Activated CD4-positive, alpha-beta T cell treated with anti-CD3 and anti-CD28 coated beads, Interleukin-2, amount 50 U/mL, for 4 hours (primary cell): ENCODE results near the gene CORT.
"Not testable (repeated sequence)": the region's sequence is repeated elsewhere in the genome, so short reads cannot be mapped to it uniquely, and the experiment has no call there.

ENCODE experiments used
- DNase-seq, 2 experiments: peaks; one replicate each; pipeline ENCODE4 v3.0.0-alpha.2; 2020

CORT gene

DNA sequence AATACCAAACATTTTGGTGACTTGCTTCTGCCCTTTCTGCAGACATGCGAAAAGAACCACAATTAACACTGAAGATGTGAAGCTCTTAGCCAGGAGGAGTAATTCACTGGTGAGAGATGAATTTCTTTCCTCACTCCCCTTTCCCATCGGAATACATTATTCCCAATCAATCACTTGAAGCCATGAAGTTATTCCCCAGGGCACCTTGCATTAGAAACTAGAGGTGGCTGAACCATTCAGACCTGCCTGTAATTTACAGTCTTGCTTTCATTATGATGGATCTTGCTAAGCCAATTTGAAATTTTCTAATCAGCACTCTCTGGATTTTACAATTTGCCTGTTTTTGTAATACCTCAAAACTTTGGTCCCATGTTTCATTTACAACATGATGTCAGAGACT lies 9.5 kb upstream of the CORT start:
- no peak for DNase-seq

DNA sequence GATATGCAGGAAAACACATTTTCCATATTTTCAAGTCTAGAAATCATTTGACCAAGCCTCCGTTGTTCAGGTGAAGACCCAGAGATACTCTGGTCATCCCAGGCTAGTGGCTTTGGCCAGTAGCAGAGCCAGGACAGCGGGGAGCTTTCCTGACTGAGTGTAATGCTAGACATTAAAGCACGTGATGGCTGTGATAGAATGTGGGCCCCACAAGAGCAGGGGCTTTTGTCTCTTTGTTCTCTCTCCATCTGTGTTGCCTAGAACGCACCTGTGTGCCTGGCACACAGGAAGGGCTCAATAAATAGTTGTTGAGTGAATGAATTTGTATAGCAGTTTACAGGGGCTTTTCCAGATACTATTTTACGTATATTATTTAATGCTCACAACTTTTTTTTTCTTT lies 9.0 kb upstream of the CORT start:
- DNase-seq, result no peak

DNA sequence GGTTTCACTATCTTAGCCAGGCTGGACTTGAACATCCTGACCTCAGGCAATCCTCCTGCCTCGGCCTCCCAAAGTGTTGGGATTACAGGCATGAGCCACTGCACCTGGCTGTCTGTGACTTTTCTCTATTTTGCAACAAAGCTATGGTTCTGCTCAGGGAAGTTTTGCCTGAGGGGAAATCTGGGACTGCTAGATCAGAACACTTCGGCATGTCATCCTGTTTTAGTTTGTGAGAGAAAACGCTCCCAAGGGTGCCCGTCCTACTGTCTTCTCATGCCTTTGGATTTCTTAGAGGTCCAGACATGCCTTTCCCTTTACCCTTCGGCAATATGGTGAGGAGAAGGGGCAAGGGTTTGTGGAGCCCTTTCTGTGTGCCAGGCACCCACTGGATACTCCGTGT lies 5.6 kb upstream of the CORT start:
- no peak for DNase-seq

DNA sequence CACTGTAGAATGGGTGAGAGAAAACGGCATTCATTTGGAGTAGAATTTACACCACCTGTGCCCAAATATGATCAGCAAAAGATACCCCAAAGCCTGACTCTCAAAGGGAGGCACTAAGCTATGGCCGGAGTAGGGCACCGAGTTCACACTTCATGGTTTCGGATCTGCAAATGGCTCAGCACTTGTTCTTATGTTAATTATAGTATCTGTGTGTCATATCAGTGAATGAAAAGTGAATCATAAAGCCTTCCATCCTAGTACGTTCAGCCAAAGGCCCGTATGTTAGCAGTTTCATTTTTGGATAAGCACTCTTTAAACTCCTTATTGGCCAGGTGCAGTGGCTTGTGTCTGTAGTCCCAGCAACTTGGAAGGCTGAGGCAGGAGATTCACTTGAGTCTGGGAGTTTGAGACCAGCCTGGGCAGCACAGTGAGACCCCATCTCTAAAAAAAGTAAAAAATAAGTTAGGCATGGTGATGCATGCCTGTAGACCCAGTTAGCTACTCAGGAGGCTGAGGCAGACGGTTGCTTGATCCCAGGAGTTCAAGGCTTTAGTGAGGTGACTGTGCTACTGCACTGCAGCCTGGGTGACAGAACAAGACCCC lies 4.9 kb upstream of the CORT start:
- DNase-seq, result no peak

DNA sequence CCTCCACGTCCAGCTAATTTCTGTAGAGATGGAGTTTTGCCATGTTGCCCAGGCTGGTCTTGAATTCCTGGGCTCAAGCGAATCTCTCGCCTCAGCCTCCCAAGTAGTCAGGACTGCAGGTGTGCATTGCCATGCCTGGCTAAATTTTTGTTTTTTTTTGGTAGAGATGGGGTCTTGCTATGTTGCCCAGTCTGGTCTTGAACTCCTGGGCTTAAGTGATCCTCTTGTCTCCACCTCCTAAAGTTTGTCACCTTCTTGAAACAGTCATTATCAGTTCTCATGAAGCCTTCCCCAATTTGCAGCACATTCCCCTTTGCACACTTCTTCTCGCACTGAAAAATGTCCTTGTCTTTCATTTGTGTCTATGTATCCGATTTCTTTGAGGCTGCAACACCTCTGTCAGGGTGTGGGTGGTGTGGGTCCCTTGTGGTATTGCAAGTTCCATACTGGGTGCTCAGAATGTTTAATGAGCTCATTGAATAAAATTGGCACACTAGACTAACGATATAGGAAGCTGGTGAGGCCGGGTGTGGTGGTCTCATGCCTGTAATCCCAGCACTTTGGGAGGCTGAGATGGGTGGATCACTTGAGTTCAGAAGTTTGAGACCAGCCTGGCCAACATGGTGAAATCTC lies 2.9 kb upstream of the CORT start:
- DNase-seq, result no peak

DNA sequence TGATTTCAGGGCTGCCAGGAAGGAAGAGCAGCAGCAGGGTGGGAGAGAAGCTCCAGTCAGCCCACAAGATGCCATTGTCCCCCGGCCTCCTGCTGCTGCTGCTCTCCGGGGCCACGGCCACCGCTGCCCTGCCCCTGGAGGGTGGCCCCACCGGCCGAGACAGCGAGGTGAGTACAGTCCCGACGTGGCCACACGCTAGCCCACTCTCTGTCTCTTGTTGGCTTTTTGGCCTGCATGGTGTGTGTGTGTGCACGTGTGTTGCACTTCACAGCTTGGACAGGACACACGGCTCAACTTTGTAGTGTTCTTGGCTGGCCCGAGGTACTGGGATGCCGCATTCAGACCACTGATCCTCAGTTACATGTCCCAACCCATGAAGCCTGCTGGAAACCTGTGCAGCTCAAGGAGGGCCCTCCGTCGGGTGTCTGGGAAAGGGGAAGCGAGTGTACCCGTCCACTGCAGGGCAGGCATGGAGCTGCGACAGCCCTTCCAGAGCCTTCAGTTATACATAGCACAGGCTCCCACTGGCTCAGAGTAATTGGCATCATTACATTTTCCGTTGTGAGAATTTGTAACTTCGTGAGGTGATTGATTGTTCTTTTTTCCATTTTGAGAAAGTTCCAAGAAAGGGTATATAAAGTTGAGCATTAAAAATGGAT lies 454 bp downstream of the CORT start:
- no peak for DNase-seq

DNA sequence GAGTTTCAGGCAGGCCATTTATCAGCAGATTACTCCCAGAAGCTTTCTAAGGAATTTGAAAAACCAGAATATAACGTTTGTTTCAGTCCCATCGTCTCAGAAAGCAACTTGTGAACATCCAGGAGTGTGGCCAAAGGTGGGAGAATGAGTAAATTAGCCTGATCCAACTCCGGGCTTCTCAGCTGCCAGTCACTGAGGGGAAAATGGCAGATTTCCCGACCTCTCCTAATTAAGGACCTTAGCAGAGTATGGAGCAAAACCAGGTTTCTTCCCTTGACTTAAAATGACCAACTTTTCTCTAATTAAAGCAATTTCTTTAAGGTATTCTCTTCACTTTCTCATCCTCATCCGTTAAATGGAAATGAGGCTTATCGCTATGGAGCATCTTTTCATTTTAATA lies 1.0 kb downstream of the CORT start:
- no peak for DNase-seq

DNA sequence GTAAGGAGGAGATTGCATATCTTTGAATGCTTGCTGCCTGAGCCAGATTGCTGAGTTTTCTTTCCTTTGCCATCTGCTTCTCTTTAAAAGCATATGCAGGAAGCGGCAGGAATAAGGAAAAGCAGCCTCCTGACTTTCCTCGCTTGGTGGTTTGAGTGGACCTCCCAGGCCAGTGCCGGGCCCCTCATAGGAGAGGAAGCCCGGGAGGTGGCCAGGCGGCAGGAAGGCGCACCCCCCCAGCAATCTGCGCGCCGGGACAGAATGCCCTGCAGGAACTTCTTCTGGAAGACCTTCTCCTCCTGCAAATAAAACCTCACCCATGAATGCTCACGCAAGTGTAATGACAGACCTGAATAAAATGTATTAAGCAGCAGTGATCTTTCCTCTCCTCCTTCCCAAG lies 1.5 kb downstream of the CORT start:
- DNase-seq, result no peak

DNA sequence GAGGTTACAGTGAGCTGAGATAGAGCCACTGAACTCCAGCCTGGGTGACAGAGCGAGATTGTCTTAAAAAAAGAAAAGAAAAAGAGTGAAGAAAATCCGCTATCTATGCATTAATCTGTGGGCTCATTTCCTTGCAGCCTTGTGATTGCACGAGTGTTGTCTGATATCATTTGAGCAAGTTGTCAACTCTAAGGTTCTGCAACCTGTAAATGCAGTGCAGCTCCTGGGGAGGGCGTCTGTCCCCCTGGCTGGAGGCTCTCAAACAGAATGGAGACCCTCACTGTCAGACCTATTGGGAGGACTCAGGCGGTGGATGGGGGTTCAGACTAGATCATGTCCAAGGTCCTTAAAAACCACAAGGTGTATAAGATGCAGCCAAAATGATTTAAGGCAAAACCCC lies 6.2 kb downstream of the CORT start:
- DNase-seq, result no peak

DNA sequence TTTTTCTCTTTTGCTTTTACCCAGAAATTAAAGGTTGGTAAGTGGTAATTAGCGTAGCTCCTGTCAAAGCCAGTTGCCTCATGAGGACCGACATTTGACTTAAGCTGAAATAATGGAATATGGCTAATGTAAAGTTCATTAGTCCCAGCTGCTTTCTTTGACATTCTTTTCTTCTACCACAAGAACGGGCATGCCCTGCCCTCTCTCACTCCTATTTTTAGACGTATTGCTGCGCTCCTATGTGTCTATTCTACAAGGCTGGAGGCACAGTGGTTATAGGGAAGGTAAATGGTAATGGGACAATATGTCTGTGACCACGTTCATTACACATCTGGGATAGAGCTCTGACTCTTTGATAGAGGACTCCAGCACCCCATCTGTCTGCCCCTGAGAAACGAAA lies 6.8 kb downstream of the CORT start:
- no peak for DNase-seq

DNA sequence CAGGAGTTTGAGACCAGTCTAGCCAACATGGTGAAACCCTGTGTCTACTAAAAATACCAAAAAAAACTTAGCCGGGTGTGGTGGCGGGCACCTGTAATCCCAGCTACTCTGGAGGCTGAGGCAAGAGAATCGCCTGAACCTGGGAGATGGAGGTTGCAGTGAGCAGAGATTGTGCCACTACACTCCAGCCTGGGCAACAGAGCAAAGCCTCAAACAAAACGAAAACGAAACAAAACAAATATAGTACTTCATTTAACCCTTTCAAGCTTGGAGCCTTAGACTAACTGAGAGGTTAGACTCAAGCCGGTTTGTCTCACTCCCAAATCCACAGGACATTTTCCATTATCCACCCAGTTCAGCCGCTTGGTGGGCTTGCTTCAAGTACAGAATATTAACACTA lies 7.6 kb downstream of the CORT start:
- DNase-seq, result not testable (repeated sequence)

DNA sequence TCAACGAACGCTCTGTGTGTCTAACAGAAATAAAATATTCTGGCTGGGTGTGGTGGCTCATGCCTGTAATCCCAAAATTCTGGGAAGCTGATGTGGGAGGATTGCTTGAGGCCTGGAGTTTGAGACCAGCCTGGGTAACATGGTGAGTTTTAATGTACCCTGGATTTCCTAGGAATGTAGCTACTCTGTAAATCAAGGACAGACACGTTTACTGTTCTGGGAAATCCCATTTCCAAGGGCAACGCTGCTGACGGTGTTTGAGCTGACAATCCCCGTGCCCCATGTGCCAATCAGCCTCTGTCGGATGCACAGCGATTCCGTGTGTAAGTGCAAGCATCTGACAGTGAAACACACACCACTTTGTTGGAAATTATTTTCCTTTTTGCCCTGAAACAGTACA lies 8.0 kb downstream of the CORT start:
- DNase-seq, result no peak

DNA sequence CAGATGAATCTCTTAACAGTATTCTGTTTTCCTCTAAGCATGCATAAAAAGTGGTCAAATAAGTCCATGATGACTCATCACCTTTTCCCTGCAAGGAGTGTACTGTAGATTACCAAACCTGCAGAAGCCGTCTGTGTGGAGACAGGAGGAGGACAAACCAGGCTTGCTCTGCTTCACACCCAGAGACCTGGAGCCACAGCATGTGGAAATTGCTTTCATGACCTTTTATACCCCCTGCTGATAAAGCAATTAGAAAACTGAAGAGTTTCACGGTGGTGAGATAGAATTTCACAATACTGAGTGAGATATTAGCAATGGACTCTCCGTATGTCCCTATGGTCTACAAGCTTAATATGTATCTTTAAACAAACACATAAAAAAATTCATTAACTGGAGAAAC lies 9.4 kb downstream of the CORT start:
- DNase-seq, result no peak

DNA sequence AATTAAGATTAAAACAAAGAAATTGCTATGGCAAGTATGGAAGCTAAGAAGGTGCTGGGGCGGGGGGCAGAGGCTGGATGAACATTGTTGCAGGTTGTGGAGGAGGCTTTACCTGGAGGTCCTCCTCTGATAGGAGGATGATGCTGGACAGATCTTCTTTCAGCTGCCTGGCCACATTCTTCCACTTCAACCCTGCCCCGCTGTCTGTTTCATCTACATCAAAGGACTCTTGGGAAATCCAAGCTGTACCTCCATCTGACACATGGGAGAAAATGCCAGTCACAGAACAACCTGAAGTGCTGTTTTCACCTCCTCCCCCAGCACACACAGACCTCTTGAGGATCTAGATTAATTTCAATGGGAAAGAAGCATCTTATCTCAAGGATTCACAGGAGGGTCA lies 17.2 kb downstream of the CORT start:
- no peak for DNase-seq

DNA sequence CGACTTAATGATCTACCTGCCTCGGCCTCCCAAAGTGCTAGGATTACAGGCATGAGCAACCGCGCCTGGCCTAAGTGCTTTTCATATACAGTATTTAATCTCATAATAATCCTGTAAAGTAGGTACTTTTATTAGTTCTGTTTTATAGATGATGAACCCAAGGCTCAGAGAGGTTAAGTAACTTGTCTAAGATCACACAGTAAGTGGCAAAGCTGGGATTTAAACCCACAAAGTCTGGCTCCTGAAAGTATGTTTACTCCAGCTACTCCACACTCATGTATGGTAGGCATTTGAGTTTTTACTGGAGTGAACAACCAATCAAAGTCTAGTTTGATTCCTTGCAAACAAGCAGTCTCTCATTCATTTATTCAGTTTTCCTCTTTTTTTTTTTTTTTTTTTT lies 20.2 kb downstream of the CORT start:
- no peak for DNase-seq

DNA sequence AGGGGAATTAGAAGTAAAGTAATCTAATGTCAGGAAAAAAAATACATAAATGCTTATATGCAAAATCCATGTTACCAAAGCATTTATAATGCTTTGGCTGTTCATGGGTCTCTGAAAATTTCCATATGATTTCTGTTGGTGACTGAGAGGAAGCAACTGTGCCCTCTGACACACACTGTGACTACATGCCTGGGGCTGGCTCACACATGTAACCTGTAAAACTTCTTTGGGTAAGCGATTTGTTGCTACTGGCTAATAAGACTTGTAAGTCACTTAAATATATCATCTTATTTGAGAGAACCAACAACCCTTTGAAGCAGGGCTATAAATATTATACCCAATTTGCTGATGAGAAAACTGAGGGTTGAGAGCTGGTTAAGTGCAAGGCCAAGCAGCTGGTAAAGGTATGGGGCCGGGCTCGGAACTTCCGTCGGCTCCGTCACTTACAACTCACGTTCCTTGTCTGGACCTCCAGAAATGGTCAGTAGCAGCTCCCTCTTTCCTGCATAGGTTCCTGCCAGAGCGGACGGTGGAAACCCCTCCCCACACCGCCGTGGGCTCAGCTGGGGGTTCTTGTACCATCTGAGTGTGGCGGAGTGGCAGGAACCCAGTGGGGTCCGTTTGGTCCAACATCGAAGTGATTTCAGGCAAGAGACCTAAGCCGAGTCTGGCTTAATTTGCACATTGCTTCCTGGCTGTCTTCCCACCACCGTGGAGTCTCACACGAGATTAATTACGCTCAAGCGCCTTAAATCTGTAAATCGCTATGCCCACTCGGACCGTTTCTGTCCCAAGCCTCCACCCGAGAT lies 21.8 kb downstream of the CORT start:
- DNase-seq, result no peak

DNA sequence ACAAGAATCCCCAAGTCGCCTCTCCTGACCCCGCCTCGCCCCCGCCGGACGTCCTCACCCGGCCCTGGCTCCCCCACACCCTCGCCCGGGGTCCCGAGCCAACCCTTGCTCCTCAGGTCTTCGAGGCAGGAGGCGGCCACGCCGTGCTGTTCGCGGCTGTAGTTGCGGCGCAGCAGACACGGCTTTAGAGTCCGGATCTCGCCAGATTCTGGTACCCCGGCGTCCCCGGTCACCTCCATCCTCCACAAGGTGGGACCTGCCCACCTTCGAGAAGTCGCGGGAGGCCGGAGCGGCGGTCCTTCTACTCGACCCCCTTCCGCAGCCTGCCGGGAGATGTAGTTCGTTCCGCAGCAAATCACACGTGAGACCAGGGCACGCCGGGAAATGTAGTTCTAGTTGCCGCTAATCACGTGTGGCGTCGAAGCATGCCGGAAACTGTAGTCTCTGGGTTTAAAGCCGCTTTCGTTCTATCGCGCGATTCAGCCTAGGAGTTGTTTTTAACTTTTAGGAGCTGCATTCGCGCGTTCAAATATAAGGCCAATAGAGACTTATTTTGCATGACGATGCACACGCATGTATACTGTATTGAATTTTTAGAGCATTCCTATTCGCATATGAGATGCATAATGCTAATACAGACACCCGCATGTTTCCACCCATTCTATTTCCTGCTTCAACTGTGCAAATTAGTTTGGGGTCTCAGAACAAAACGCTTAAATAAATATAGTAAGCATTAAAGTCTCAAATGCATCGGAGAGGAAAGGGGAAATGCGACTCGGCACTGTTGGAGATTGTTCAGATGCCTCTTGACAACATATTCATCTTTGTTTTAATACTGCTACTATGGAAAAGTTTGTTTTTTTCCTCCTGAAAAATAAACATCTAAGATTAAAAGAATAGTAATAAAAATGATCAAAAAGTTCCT lies 22.7 kb downstream of the CORT start, which contains the start of gene DFFA:
Gene DFFA, minus strand, starts transcription at position 310 of the 925 bp plus-strand sequence. Its CDS starts 71 bp downstream, at position 239.
- peak; percentile 89 for DNase-seq

DNA sequence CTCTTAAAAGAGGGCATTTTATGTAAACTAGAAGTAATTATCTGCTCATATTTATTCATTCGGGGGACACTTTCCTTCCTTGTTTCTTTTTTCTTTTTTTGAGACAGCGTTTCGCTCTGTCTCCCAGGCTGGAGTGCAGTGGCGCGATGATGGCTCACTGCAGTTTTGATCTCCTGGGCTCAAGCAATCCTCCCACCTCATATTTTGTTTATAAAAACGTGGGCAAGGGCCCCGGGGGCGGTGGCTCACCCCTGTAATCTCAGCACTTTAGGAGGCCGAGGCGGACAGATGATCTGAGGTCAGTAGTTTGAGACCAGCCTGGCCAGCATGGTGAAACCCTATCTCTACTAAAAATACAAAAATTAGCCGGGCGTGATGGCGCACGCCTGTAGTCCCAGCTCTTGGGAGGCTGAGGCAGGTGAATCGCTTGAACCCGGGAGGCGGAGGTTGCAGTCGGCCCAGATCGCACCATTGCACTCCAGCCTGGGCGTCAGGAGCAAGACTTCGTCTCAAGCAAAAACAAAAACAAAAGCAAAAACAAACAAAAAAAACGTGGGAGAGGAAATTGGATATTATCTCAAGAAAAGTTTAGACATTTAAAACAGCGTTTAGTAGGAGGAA lies 23.4 kb downstream of the CORT start:
- no peak for DNase-seq

DNA sequence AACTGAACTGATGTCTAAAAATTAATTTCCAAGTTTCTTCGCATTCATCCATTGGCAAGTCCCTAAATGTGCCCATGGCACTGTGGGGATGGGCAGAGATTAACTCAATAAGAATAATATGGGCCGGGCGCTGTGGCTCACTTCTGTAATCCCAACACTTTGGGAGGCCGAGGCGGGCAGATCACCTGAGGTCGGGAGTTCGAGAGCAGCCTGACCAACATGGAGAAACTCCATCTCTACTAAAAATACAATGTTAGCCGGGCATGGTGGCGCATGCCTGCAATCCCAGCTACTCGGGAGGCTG lies 24.4 kb downstream of the CORT start:
- DNase-seq, result not testable (repeated sequence)

DNA sequence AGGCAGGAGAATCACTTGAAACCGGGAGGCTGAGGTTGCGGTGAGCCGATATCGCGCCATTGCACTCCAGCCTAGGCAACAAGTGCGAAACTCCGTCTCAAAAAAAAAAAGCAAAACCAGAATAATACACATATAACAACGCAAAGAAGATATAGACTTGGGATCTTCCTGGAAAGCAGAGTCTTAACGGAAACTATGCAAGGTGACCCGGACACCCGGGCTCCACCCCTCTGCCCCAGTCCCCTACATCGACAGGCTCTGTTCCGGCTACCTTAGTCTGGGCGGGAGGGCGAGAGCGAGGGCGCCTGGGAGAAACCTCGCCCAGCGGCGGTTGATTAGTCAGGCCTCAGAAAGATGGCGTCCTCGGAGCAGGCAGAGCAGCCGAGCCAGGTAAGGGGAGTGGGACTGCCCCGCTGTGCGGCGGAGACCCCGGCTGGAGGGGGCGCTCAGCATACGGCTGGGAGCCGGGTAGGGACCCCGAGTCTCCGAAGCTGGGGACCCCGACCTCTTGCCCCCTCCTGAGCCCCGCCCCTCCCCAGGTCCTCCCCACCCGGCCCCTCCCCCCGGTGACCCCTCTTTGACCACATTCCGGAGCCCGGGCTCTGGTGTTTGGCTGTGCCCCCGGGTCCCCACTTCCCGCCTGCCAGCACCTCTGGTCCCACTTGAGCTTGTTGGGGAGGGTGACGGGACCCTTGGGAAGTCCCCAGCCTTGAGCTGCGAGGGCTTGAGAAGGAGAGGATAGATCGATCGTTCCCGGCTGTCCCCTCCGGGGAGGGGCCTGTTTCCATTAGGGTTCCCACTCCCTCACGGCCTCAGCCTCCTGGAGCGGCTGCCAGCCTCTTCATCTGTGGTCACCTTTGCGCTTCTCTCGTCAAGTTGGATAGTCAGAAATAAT lies 25.0 kb downstream of the CORT start, which contains the start of gene PEX14:
Gene PEX14, plus strand, starts transcription at position 338 of the 895 bp plus-strand sequence. Its CDS starts 17 bp downstream, at position 355.
- peak; percentile 78 to 79 for DNase-seq

DNA sequence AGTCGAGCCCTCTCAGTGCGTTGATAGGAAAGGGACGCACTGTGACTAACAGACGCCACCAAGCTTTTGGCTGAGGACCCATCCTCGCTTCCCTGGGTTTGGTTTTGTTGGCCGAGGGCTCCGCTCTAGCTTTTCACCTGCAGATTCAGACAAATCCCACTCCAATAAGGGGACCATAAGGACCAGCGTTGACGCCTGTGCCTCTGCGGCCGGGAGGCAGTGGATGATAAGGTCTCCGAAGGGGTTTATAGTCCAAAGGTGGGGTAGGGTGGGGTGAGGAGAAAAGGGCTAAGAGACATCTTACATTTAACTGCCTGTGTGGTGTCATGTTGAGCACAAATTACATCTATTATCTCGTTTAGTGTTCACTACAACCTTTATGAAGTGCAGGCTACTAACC lies 25.7 kb downstream of the CORT start:
- DNase-seq, result no peak
